ENCODE results near the gene ZNF66. TPM values are rescaled to one million over a fixed set of nuclear protein-coding genes. Genes with fewer than 3 reads are reported as not detected.
A peak's percentile ranks its signal among the peaks of the same experiment; 100 is the strongest.
"Not testable (repeated sequence)": the region's sequence is repeated elsewhere in the genome, so short reads cannot be mapped to it uniquely, and the experiment has no call there.

The ZNF66 gene
- total RNA-seq, result 1 to 10 TPM; 2.8 to 7.1 (median 4.7) TPM

DNA sequence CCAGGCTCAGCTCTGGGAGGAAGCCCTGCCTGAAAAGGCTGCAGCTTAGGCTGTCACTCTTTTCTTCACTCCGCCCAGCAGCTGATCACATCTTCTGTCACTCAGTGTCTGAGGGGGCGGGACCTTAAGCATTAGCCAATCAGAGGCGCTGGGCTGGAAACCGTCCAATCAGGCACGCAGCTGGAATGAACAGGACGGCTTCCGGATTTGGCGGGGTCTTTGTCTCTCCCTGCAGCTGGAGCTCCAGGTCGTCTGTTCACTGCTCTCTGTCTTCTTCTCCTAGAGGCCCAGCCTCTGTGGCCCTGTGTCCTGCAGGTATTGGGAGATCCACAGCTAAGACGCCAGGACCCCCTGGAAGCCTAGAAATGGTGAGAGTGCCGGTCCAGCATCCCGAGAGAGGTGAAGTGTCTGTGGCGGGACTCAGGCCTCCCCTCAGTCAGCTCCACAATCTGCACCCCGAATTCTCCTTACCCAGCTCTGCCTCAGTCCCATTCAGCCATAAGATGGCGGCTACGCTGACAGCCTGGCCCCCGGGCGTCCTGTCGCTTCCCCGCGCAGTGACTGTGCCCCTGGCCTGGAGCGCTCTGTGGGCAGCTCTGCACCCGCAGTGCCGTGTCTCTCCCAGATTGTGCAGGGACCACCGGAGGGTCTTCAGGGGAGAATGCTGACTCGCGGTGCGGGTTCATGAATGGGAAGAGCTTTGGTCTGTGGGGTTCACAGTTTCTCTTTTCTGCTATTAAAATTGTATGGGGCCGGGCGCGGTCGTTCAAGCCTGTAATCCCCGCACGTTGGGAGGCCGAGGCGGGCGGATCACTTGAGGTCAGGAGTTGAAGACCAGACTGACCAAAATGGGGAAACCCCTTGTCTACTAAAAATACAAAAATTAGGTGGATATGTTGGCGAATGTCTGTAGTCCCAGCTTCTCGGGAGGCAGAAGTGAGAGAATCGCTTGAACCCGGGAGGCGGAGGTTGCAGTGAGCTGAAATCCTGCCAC, at the start of gene ZNF66:
ZNF66 (plus strand) TSS at position 222 of the 994 bp plus-strand sequence; CDS start at position 366, 144 bp downstream.
- TF ChIP-seq CTCF (IDR thresholded peaks at IDR 0.05) (no peak), POLR2A (IDR thresholded peaks at IDR 0.05) (peak in 3 of 4 donors; percentile 38 to 59 (median 59))
- H3K36me3 ChIP-seq, result peaks cover 0 to 17% (median 0%) of the 10 kb centered on the region in 3 donors
- intact Hi-C loops (cut with DNase I), result no loop called here
- peak; percentile 69 for DNase-seq
- no peaks in the 10 kb centered on the region for H3K27me3 ChIP-seq
- H3K4me1 ChIP-seq, result peaks cover 0 to 6% (median 4%) of the 10 kb centered on the region in 3 donors
- WGBS, 2 donors, result 0 to 3% methylated on average over 26 to 27 of the region's 42 CpGs
- H3K4me3 ChIP-seq, result peak within 1 kb of the TSS; percentile 65 to 87 (median 78)
- peak within 1 kb of the TSS; percentile 75 to 88 (median 76) for H3K27ac ChIP-seq
- H3K9me3 ChIP-seq, result no peaks in the 10 kb centered on the region

DNA sequence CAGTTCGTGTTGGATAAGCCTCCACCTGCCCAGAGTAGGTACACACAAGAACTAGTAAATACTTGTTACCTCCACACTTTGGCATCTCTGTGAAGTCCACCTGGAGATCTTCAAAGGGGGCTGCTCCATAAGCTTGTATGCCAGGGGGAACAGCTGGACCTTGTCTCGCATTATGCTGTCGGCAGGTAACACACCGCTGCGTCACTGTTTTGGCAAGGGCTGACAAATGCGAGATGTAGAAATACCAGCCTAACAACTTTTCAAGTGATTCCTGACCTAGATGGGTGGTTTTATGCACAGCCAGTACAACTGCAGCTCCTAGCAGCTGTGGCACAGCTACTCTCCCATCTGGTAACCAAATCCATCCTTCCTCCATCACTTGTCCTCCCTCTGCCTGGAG, 25.9 kb upstream of the ZNF66 start:
- H3K4me1 ChIP-seq, result not testable (repeated sequence)

GRCh38 chr19:20752291-20752690, 23.8 kb upstream of the ZNF66 start:
- H3K4me1 ChIP-seq; H3K27ac ChIP-seq; H3K4me3 ChIP-seq; intact Hi-C loops (cut with DNase I); DNase-seq; H3K27me3 ChIP-seq; H3K36me3 ChIP-seq; H3K9me3 ChIP-seq: not testable (repeated sequence)
- WGBS, 2 donors, result 80 to 91% methylated on average over 4 to 5 of the region's 9 CpGs

More for the DNA sequence above, 25.9 kb upstream of the ZNF66 start:
- intact Hi-C loops (cut with DNase I); H3K27ac ChIP-seq; H3K36me3 ChIP-seq; H3K27me3 ChIP-seq; H3K4me3 ChIP-seq; DNase-seq: not testable (repeated sequence)
- WGBS, 2 donors, result 49 to 66% methylated on average over 3 to 6 of the region's 6 CpGs
- H3K9me3 ChIP-seq, result peaks cover 0 to 17% (median 0%) of the 10 kb centered on the region in 3 donors

- DNase-seq; H3K27me3 ChIP-seq; H3K4me1 ChIP-seq; intact Hi-C loops (cut with DNase I); H3K4me3 ChIP-seq; H3K36me3 ChIP-seq; H3K27ac ChIP-seq: not testable (repeated sequence)
- peaks cover 0 to 20% (median 2%) of the 10 kb centered on the region in 3 donors for H3K9me3 ChIP-seq
- WGBS, 2 donors, result 78 to 85% methylated on average over 8 of the region's 8 CpGs
These were observed 6.8 kb upstream of the ZNF66 start for GRCh38 chr19:20769225-20769736.

DNA sequence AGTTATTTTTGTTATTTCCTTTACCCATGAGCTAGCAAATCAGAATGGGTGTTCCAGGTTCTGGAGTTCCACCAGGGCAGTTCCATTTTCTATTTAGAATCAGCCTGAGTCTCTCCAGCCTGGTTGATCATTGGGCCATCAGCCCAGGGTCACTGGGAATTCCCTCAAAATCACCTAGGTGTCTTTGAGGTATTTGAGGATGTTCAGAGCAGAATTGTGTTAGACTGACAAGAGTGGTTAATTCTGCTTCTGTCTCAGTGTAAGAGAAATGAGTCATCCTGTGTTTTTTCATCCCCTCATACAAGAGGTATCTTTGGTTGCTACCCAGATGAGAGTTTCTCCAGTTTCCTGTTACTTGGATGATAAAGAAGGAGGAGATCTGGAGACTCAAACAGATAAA, 11.7 kb downstream of the ZNF66 start:
- H3K4me3 ChIP-seq, result no peak overlapping the region
- H3K9me3 ChIP-seq, result peaks cover 0 to 44% (median 0%) of the 10 kb centered on the region in 3 donors
- H3K4me1 ChIP-seq, result no peaks in the 10 kb centered on the region
- intact Hi-C loops (cut with DNase I), result no loop called here
- no peak for TF ChIP-seq CTCF (IDR thresholded peaks at IDR 0.05)
- no peak for TF ChIP-seq POLR2A (IDR thresholded peaks at IDR 0.05)
- no peak overlapping the region for H3K27ac ChIP-seq
- DNase-seq, result no peak
- no peaks in the 10 kb centered on the region for H3K27me3 ChIP-seq
- H3K36me3 ChIP-seq, result peaks cover 0 to 47% (median 6%) of the 10 kb centered on the region in 3 donors

DNA sequence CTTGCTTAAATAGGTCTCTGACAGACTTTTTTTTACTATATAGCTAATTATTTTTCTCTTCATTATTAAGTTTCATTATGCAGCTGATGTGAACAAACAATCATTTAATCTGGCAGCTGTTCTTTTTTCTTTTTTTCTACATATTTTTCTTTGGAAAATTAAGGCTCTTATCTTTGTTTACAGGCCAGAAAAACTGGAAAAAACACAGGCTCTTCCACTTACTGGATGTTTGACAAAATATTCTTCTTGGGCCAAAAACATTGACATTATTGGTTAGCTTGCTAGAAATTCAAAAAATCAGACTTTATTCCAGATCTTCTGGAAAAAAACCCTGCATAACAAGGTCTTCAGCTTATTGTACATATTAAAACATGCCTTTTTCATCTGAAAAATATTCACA, 15.7 kb downstream of the ZNF66 start:
- intact Hi-C loops (cut with DNase I), result no loop called here

GRCh38 chr19:20806311-20807262, 30.5 kb downstream of the ZNF66 start:
- 84 to 91% methylated on average over 5 of the region's 5 CpGs for WGBS, 2 donors
- H3K4me1 ChIP-seq; H3K27me3 ChIP-seq; H3K27ac ChIP-seq; DNase-seq; H3K4me3 ChIP-seq; intact Hi-C loops (cut with DNase I): not testable (repeated sequence)
- Histone ChIP-seq H3K9me3 (peaks cover 5 to 94% (median 63%) of the 10 kb centered on the region in 3 donors), H3K36me3 (peaks cover 0 to 37% (median 0%) of the 10 kb centered on the region in 3 donors)

More for the DNA sequence above, 15.7 kb downstream of the ZNF66 start:
- H3K9me3 ChIP-seq, result peaks cover 0 to 57% (median 9%) of the 10 kb centered on the region in 3 donors
- H3K27me3 ChIP-seq, result no peaks in the 10 kb centered on the region
- H3K4me3 ChIP-seq, result no peak overlapping the region
- H3K36me3 ChIP-seq, result peaks cover 0 to 53% (median 5%) of the 10 kb centered on the region in 3 donors
- H3K4me1 ChIP-seq, result no peaks in the 10 kb centered on the region
- H3K27ac ChIP-seq, result no peak overlapping the region
- TF ChIP-seq CTCF (IDR thresholded peaks at IDR 0.05) (no peak), POLR2A (IDR thresholded peaks at IDR 0.05) (no peak)
- no peak for DNase-seq
